Subcutaneous abdominal adipose tissue (tissue), 5 donors: Measurements from ENCODE around the gene HOXD13.

Experiments
- H3K27ac ChIP-seq: one replicate; pipeline ENCODE4 v1.7.0; 2013; ENCODE audit warnings: low read depth, mild to moderate bottlenecking, inconsistent platforms, low read length, moderate library complexity
- H3K27me3 ChIP-seq, 5 donors: one replicate each; pipeline ENCODE4 v1.7.0; 2013; ENCODE audit warnings: low read length in 5 of 5, inconsistent platforms in 1 of 5; ENCODE audit not compliant: control insufficient read depth in 5 of 5, insufficient read depth in 4 of 5
- H3K36me3 ChIP-seq, 5 donors: one replicate each; pipeline ENCODE4 v1.7.0; 2013; ENCODE audit warnings: low read length in 5 of 5; ENCODE audit not compliant: control insufficient read depth in 5 of 5, insufficient read depth in 5 of 5
- H3K4me1 ChIP-seq, 5 donors: one replicate each; pipeline ENCODE4 v1.7.0; 2013; ENCODE audit warnings: low read length in 5 of 5, mild to moderate bottlenecking in 3 of 5, moderate library complexity in 1 of 5; ENCODE audit not compliant: control insufficient read depth in 5 of 5, insufficient read depth in 5 of 5
- H3K4me3 ChIP-seq, 5 donors: one replicate each; pipeline ENCODE4 v1.7.0; 2013; ENCODE audit warnings: low read length in 5 of 5, low read depth in 1 of 5
- H3K9ac ChIP-seq, 5 donors: one replicate each; pipeline ENCODE4 v1.7.0; 2013; ENCODE audit warnings: low read length in 5 of 5, mild to moderate bottlenecking in 4 of 5, moderate library complexity in 3 of 5
- H3K9me3 ChIP-seq, 5 donors: one replicate each; pipeline ENCODE4 v1.7.0; 2013; ENCODE audit warnings: low read length in 5 of 5; ENCODE audit not compliant: control insufficient read depth in 5 of 5
- donor health status: healthy.
- donor health status: healthy.
- donor health status: healthy.
- donor health status: healthy.
- donor health status: healthy.

Gene HOXD13

DNA sequence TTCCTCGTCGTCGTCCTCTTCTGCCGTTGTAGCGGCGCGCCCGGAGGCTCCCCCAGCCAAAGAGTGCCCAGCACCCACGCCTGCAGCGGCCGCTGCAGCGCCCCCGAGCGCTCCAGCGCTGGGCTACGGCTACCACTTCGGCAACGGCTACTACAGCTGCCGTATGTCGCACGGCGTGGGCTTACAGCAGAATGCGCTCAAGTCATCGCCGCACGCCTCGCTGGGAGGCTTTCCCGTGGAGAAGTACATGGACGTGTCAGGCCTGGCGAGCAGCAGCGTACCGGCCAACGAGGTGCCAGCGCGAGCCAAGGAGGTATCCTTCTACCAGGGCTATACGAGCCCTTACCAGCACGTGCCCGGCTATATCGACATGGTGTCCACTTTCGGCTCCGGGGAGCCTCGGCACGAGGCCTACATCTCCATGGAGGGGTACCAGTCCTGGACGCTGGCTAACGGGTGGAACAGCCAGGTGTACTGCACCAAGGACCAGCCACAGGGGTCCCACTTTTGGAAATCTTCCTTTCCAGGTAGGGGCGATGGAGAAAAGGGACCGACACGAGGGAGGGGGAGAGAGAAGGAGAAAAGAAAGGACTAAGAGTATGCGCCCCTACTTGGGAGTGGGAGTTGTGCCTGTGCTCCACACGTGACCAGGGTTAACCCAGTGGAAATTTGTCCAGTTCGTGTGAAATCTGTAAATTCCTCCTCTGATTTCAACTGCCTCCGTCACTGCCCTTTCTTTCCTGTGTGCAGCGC lies 800 bp downstream of the HOXD13 start:
- Histone ChIP-seq H3K27me3 (peaks cover 80 to 95% (median 85%) of the 10 kb centered on the region in 5 donors), H3K27ac (no peak overlapping the region), H3K36me3 (no peaks in the 10 kb centered on the region), H3K4me1 (peaks cover 2 to 40% (median 34%) of the 10 kb centered on the region in 5 donors), H3K9me3 (peaks cover 0 to 2% (median 0%) of the 10 kb centered on the region in 5 donors), H3K4me3 (peak overlapping the region in 4 of 5 donors; percentile 32 to 64 (median 44)), H3K9ac (no peak overlapping the region)

DNA sequence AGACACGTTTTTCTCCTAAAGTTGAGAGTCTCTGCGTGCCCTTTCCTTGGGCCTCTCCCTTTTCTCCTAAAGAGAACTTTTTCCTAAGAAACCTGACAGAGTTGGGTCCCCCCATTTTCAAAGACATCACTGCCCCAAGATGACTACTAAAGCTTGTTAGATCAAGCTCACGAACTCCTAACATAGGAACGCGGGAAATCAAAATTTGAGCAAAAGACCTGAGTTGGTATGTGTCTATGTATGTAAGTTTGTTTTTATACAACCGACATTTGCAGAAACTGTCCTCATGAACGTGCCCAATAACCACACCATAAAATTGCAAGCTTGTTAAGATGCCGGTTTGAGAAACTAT lies 1.4 kb downstream of the HOXD13 start:
- Histone ChIP-seq H3K27ac (no peak overlapping the region), H3K4me3 (no peak overlapping the region), H3K9ac (no peak overlapping the region), H3K36me3 (no peaks in the 10 kb centered on the region), H3K27me3 (peaks cover 82 to 95% (median 85%) of the 10 kb centered on the region in 5 donors), H3K4me1 (peaks cover 2 to 38% (median 32%) of the 10 kb centered on the region in 5 donors), H3K9me3 (peaks cover 0 to 2% (median 0%) of the 10 kb centered on the region in 5 donors)

DNA sequence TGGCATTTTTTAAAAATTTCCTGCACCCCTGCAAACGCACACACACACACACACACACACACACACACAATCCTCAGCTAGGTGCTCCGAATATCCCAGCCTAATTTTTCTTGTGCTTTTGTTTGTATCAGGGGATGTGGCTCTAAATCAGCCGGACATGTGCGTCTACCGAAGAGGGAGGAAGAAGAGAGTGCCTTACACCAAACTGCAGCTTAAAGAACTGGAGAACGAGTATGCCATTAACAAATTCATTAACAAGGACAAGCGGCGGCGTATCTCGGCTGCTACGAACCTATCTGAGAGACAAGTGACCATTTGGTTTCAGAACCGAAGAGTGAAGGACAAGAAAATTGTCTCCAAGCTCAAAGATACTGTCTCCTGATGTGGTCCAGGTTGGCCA lies 1.8 kb downstream of the HOXD13 start:
- Histone ChIP-seq H3K27me3 (peaks cover 81 to 95% (median 85%) of the 10 kb centered on the region in 5 donors), H3K4me1 (peaks cover 2 to 42% (median 33%) of the 10 kb centered on the region in 5 donors), H3K4me3 (no peak overlapping the region), H3K9me3 (peaks cover 0 to 2% (median 0%) of the 10 kb centered on the region in 5 donors), H3K27ac (no peak overlapping the region), H3K36me3 (no peaks in the 10 kb centered on the region), H3K9ac (no peak overlapping the region)

DNA sequence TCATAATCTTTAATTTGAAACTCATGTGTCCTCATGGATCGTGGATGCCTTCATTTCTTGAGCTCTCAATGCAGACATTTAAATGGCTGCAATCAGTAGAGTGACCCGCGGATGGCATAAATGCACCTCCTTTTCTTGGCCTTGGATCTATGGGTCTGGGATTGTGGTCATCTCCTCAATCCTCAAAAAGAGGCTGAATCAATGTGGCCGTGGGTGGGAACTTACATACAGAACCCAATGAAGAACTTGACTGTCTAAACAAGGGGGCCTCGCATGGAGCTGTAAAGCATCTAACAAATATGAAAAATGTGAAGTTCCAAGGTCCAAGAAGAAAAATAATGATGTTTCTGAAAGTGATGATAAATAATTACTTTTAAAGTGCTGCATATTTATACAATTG lies 2.9 kb downstream of the HOXD13 start:
- Histone ChIP-seq H3K9me3 (peaks cover 0 to 2% (median 0%) of the 10 kb centered on the region in 5 donors), H3K36me3 (no peaks in the 10 kb centered on the region), H3K4me1 (peaks cover 2 to 51% (median 37%) of the 10 kb centered on the region in 5 donors), H3K27ac (no peak overlapping the region), H3K27me3 (peaks cover 82 to 95% (median 85%) of the 10 kb centered on the region in 5 donors), H3K9ac (no peak overlapping the region), H3K4me3 (no peak overlapping the region)

GRCh38 chr2:176096243-176096985 lies 3.9 kb downstream of the HOXD13 start:
- Histone ChIP-seq H3K9me3 (peaks cover 0 to 2% (median 0%) of the 10 kb centered on the region in 5 donors), H3K27me3 (peaks cover 84 to 95% (median 87%) of the 10 kb centered on the region in 5 donors), H3K4me3 (peak overlapping the region; percentile 38 to 65 (median 58)), H3K4me1 (peaks cover 2 to 53% (median 39%) of the 10 kb centered on the region in 5 donors), H3K27ac (no peak overlapping the region), H3K36me3 (no peaks in the 10 kb centered on the region), H3K9ac (no peak overlapping the region)

- H3K36me3 ChIP-seq: no peaks in the 10 kb centered on the region
- peaks cover 0 to 2% (median 0%) of the 10 kb centered on the region in 5 donors for H3K9me3 ChIP-seq
- peaks cover 0 to 47% (median 35%) of the 10 kb centered on the region in 5 donors for H3K4me1 ChIP-seq
- peaks cover 84 to 95% (median 87%) of the 10 kb centered on the region in 5 donors for H3K27me3 ChIP-seq
- H3K4me3 ChIP-seq: peak overlapping the region; percentile 38 to 65 (median 58)
- no peak overlapping the region for H3K27ac ChIP-seq
- peak overlapping the region in 1 of 5 donors; percentile 45 for H3K9ac ChIP-seq
These were observed 4.7 kb downstream of the HOXD13 start for GRCh38 chr2:176096986-176097819.

- Histone ChIP-seq H3K27me3 (peaks cover 86 to 98% (median 93%) of the 10 kb centered on the region in 5 donors), H3K4me1 (peaks cover 0 to 47% (median 33%) of the 10 kb centered on the region in 5 donors), H3K36me3 (no peaks in the 10 kb centered on the region), H3K4me3 (peak overlapping the region; percentile 7 to 65 (median 50)), H3K9ac (no peak overlapping the region), H3K9me3 (peaks cover 0 to 2% (median 0%) of the 10 kb centered on the region in 5 donors), H3K27ac (no peak overlapping the region)
These were observed 5.4 kb downstream of the HOXD13 start for GRCh38 chr2:176097820-176098365.

- H3K4me3 ChIP-seq: no peak overlapping the region
- no peak overlapping the region for H3K9ac ChIP-seq
- peaks cover 0 to 2% (median 0%) of the 10 kb centered on the region in 5 donors for H3K9me3 ChIP-seq
- no peaks in the 10 kb centered on the region for H3K36me3 ChIP-seq
- H3K27ac ChIP-seq: no peak overlapping the region
- H3K4me1 ChIP-seq: peaks cover 0 to 41% (median 27%) of the 10 kb centered on the region in 5 donors
- peaks cover 85 to 99% (median 93%) of the 10 kb centered on the region in 5 donors for H3K27me3 ChIP-seq
These were observed 6.0 kb downstream of the HOXD13 start for GRCh38 chr2:176098366-176099158.
